GM12892 (cell line): ENCODE results near the gene TSPO.

ENCODE experiments used
- POLR2A ChIP-seq: IDR thresholded peaks from 2 replicates; pipeline ENCODE4 v1.6.1; 2011; ENCODE audit warnings: low read depth, low read length, control low read depth
- TAF1 ChIP-seq: IDR thresholded peaks from 2 replicates; pipeline ENCODE4 v1.6.1; 2011; ENCODE audit warnings: low read depth, mild to moderate bottlenecking, control low read depth, low read length, borderline replicate concordance

DNA sequence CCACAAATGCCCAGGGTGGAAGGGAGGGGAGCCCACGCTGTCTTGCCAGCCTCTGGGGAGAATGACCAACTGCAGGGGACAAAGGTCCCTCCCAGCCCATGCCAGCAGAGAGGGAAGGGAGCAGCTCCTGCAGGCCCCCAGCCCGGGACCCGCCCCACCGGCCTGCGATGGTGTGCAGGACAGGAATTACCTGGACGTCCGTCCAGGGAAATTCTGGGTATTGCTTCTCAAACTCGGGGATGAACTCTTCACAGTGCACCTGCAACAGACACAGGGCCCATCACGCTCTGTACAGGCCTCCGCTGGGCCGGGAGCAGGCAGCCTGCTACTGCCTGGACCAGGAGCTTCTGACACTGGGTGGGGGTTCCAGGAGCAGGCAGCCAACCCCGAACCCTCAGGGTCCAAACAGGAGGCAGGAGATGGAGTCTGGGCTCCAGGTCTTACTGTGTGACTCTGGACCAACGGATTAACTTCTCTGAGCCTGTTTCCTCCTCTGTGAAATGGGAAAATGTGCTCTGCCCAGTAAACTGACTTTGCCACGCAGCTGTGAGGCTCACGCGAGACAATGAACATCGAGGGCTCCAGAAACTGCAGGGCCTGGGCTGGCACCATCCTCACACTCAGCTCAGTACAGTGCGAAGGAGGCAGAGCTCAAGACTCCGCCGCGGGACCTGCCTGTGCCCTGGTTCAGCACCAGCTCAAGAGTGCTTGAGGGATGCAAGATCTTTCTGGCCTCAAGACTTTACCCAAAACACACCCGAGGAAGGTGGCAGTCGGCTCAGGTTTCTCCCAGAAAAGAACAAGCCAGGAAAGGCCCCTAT, 18.2 kb downstream of the TSPO start:
- TF ChIP-seq TAF1, result no peak
- TF ChIP-seq POLR2A, result no peak
